ENCODE data around the gene SGCD.

GRCh38 chr5:156624686-156625085 lies 297.7 kb downstream of the SGCD start:
- TF ChIP-seq, protein P1, sequence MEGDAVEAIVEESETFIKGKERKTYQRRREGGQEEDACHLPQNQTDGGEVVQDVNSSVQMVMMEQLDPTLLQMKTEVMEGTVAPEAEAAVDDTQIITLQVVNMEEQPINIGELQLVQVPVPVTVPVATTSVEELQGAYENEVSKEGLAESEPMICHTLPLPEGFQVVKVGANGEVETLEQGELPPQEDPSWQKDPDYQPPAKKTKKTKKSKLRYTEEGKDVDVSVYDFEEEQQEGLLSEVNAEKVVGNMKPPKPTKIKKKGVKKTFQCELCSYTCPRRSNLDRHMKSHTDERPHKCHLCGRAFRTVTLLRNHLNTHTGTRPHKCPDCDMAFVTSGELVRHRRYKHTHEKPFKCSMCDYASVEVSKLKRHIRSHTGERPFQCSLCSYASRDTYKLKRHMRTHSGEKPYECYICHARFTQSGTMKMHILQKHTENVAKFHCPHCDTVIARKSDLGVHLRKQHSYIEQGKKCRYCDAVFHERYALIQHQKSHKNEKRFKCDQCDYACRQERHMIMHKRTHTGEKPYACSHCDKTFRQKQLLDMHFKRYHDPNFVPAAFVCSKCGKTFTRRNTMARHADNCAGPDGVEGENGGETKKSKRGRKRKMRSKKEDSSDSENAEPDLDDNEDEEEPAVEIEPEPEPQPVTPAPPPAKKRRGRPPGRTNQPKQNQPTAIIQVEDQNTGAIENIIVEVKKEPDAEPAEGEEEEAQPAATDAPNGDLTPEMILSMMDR (IDR thresholded peaks at IDR 0.05 in 2 of 3, conservative IDR thresholded peaks at IDR 0.05 in 1 of 3; ENCODE audit: borderline replicate concordance in 1 of 3, insufficient read depth in 1 of 3, low read depth in 2 of 3, low read length in 2 of 3) = no peak
- TF ChIP-seq POLR2AphosphoS5 (IDR thresholded peaks at IDR 0.05; ENCODE audit: low read depth, low read length) (no peak), POLR2A (IDR thresholded peaks at IDR 0.05; ENCODE audit: borderline replicate concordance, extremely low read depth, insufficient read depth, insufficient read length) (no peak), YY1 (IDR thresholded peaks at IDR 0.05; ENCODE audit: extremely low read depth, insufficient replicate concordance, low read depth, low read length) (no peak), CEBPB (IDR thresholded peaks at IDR 0.05; ENCODE audit: low read depth) (no peak), RAD21 (IDR thresholded peaks at IDR 0.05; ENCODE audit: low read depth) (no peak), SP1 (IDR thresholded peaks at IDR 0.05; ENCODE audit: low read depth) (no peak), SIN3A (IDR thresholded peaks at IDR 0.05; ENCODE audit: low read depth) (no peak), ZNF274 (IDR thresholded peaks at IDR 0.05; ENCODE audit: low read depth, low read length) (no peak), EZH2phosphoT487 (IDR thresholded peaks at IDR 0.05; ENCODE audit: borderline replicate concordance) (no peak), EZH2 (IDR thresholded peaks at IDR 0.05) (no peak), SRF (IDR thresholded peaks at IDR 0.05; ENCODE audit: low read depth) (no peak), ZFX (IDR thresholded peaks at IDR 0.05) (no peak)
- TF ChIP-seq, protein P2, sequence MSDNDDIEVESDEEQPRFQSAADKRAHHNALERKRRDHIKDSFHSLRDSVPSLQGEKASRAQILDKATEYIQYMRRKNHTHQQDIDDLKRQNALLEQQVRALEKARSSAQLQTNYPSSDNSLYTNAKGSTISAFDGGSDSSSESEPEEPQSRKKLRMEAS (IDR thresholded peaks at IDR 0.05) = no peak

Data from HCT116 (cell line).